Measurements from ENCODE around the gene MCF2L. TPM values are rescaled to one million over a fixed set of nuclear protein-coding genes. Genes with fewer than 3 reads are reported as not detected.
A peak's percentile ranks its signal among the peaks of the same experiment; 100 is the strongest.

MCF2L gene
- total RNA-seq, 4 donors from 2014 or later: 10.2 to 25.4 (median 16.9) TPM

- Histone ChIP-seq H3K27me3 (no peaks in the 10 kb centered on the region), H3K9me3 (no peaks in the 10 kb centered on the region), H3K4me1 (peaks cover 0 to 22% (median 0%) of the 10 kb centered on the region in 3 donors), H3K4me3 (peak overlapping the region in 3 of 4 donors; percentile 8 to 43 (median 25)), H3K27ac (peak overlapping the region in 2 of 4 donors; percentile 66 to 67), H3K36me3 (peaks cover 0 to 30% (median 0%) of the 10 kb centered on the region in 3 donors)
- 71 to 82% methylated on average over 18 to 27 of the region's 32 CpGs for WGBS, 2 donors
- intact Hi-C loops (cut with DNase I): no loop called here
- no peak for TF ChIP-seq POLR2A (IDR thresholded peaks at IDR 0.05)
- TF ChIP-seq CTCF (IDR thresholded peaks at IDR 0.05): no peak
- DNase-seq: no peak
Observed at GRCh38 chr13:113045251-113046127, 76.5 kb downstream of the MCF2L start.

GRCh38 chr13:113046128-113046882, 77.3 kb downstream of the MCF2L start:
- TF ChIP-seq POLR2A (IDR thresholded peaks at IDR 0.05) (no peak), CTCF (IDR thresholded peaks at IDR 0.05) (no peak)
- H3K27me3 ChIP-seq: no peaks in the 10 kb centered on the region
- H3K4me1 ChIP-seq: peaks cover 0 to 28% (median 0%) of the 10 kb centered on the region in 3 donors
- no peak for DNase-seq
- H3K36me3 ChIP-seq: peaks cover 0 to 30% (median 0%) of the 10 kb centered on the region in 3 donors
- peak overlapping the region in 2 of 4 donors; percentile 66 to 67 for H3K27ac ChIP-seq
- no peaks in the 10 kb centered on the region for H3K9me3 ChIP-seq
- no peak overlapping the region for H3K4me3 ChIP-seq
- WGBS, 2 donors: 92 to 96% methylated on average over 24 to 30 of the region's 30 CpGs
- intact Hi-C loops (cut with DNase I): no loop called here

GRCh38 chr13:113046883-113047244, 77.8 kb downstream of the MCF2L start:
- TF ChIP-seq CTCF (IDR thresholded peaks at IDR 0.05) (no peak), POLR2A (IDR thresholded peaks at IDR 0.05) (no peak)
- Histone ChIP-seq H3K4me1 (peaks cover 0 to 30% (median 0%) of the 10 kb centered on the region in 3 donors), H3K36me3 (peaks cover 0 to 30% (median 0%) of the 10 kb centered on the region in 3 donors), H3K4me3 (no peak overlapping the region), H3K9me3 (no peaks in the 10 kb centered on the region), H3K27ac (no peak overlapping the region), H3K27me3 (no peaks in the 10 kb centered on the region)
- intact Hi-C loops (cut with DNase I): no loop called here
- 86 to 89% methylated on average over 4 to 13 of the region's 13 CpGs for WGBS, 2 donors
- DNase-seq: no peak

- DNase-seq: no peak
- H3K4me3 ChIP-seq: no peak overlapping the region
- TF ChIP-seq CTCF (IDR thresholded peaks at IDR 0.05): no peak
- TF ChIP-seq POLR2A (IDR thresholded peaks at IDR 0.05): no peak
- no peak overlapping the region for H3K27ac ChIP-seq
- peaks cover 0 to 30% (median 0%) of the 10 kb centered on the region in 3 donors for H3K4me1 ChIP-seq
- H3K36me3 ChIP-seq: peaks cover 0 to 36% (median 0%) of the 10 kb centered on the region in 3 donors
- no peaks in the 10 kb centered on the region for H3K27me3 ChIP-seq
- intact Hi-C loops (cut with DNase I): no loop called here
- H3K9me3 ChIP-seq: no peaks in the 10 kb centered on the region
- 92 to 93% methylated on average over 23 to 26 of the region's 31 CpGs for WGBS, 2 donors
Observed at GRCh38 chr13:113047587-113047986, 78.6 kb downstream of the MCF2L start.

- Histone ChIP-seq H3K27me3 (no peaks in the 10 kb centered on the region), H3K4me1 (peaks cover 0 to 30% (median 0%) of the 10 kb centered on the region in 3 donors), H3K9me3 (no peaks in the 10 kb centered on the region), H3K4me3 (no peak overlapping the region), H3K36me3 (peaks cover 0 to 47% (median 0%) of the 10 kb centered on the region in 3 donors), H3K27ac (peak overlapping the region in 2 of 4 donors; percentile 20 to 58)
- intact Hi-C loops (cut with DNase I): no loop called here
- TF ChIP-seq POLR2A (IDR thresholded peaks at IDR 0.05) (no peak), CTCF (IDR thresholded peaks at IDR 0.05) (no peak)
- no peak for DNase-seq
- 55 to 80% methylated on average over 1 to 2 of the region's 7 CpGs for WGBS, 2 donors
Observed at GRCh38 chr13:113048766-113049165, 79.8 kb downstream of the MCF2L start.
